A549 (cell line): ENCODE data around the gene KLHL41.

Source experiments
- CTCF ChIP-seq: fragments of >200 bp; sonication (Bioruptor Twin); formaldehyde crosslinking; IDR thresholded peaks from 3 replicates; pipeline ENCODE4 v1.5.1; 2016
- EP300 ChIP-seq, 2 experiments: fragments of >200 bp; sonication (Bioruptor Twin); formaldehyde crosslinking; IDR thresholded peaks; 2 replicates in 1 of 2; 3 replicates in 1 of 2; pipeline ENCODE4 v1.6.1; 2016 to 2017
- JUN ChIP-seq, 2 experiments: fragments of >200 bp; sonication (Bioruptor Twin); formaldehyde crosslinking; IDR thresholded peaks; 2 replicates in 1 of 2; 3 replicates in 1 of 2; pipeline ENCODE4 v1.6.1; 2016 to 2017
- KDM5A ChIP-seq: fragments of 200-600 bp; sonication (generic); IDR thresholded peaks from 2 replicates; pipeline ENCODE4 v1.6.1; 2016; ENCODE audit warnings: antibody characterized with exemption, mild to moderate bottlenecking
- POLR2A ChIP-seq: IDR thresholded peaks from 2 replicates; pipeline ENCODE4 v1.6.1; 2012; ENCODE audit warnings: mild to moderate bottlenecking, low read length
- RAD21 ChIP-seq, 2 experiments: fragments of >200 bp in 1 of 2; sonication (Bioruptor Twin) in 1 of 2; formaldehyde crosslinking in 1 of 2; IDR thresholded peaks in 1 of 2; conservative IDR thresholded peaks in 1 of 2; 2 replicates in 1 of 2; 3 replicates in 1 of 2; pipeline ENCODE4 v1.6.1; 2012 to 2018; ENCODE audit warnings: inconsistent platforms in 1 of 2
- REST ChIP-seq: fragments of 200-600 bp; sonication (generic); IDR thresholded peaks from 2 replicates; pipeline ENCODE4 v1.6.1; 2016; ENCODE audit warnings: antibody characterized with exemption, mild to moderate bottlenecking, moderate library complexity
- RNF2 ChIP-seq: fragments of 200-600 bp; sonication (generic); IDR thresholded peaks from 2 replicates; pipeline ENCODE4 v1.6.1; 2016; ENCODE audit warnings: low read depth, mild to moderate bottlenecking, antibody characterized with exemption, moderate library complexity, borderline replicate concordance
- USF2 ChIP-seq: fragments of 450-650 bp; IDR thresholded peaks from 2 replicates; pipeline ENCODE4 v1.6.1; 2014; ENCODE audit warnings: antibody characterized with exemption

- no peak for TF ChIP-seq RAD21 (conservative IDR thresholded peaks at IDR 0.05 in 1 of 2, IDR thresholded peaks at IDR 0.05 in 1 of 2)
- TF ChIP-seq CTCF = no peak
- TF ChIP-seq JUN (IDR thresholded peaks at IDR 0.05) = no peak
- TF ChIP-seq POLR2A = no peak
- TF ChIP-seq USF2 = no peak
- no peak for TF ChIP-seq REST
- TF ChIP-seq EP300 (IDR thresholded peaks at IDR 0.05) = no peak
- TF ChIP-seq RNF2 = no peak
- TF ChIP-seq KDM5A = no peak
These were observed 3.0 kb downstream of the KLHL41 start for GRCh38 chr2:169512525-169512924.
